Osteoblast (primary cell): ENCODE data around the gene EPB41L3. TPM values are rescaled to one million over a fixed set of nuclear protein-coding genes. Genes with fewer than 3 reads are reported as not detected.

Source experiments
- DNase-seq: peaks from one replicate; pipeline ENCODE4 v3.0.0; 2011; ENCODE audit warnings: low spot score, mixed read lengths; ENCODE audit not compliant: insufficient read length; ENCODE audit errors: missing footprints
- H2AFZ ChIP-seq: 2 replicates; pipeline ENCODE4 v1.6.0; 2011; ENCODE audit warnings: mild to moderate bottlenecking, low read length
- H3K27ac ChIP-seq: 2 replicates; pipeline ENCODE4 v1.5.1; 2011; ENCODE audit warnings: mild to moderate bottlenecking, low read depth, low read length, moderate library complexity
- H3K27me3 ChIP-seq: 2 replicates; pipeline ENCODE4 v1.6.0; 2012; ENCODE audit warnings: mild to moderate bottlenecking, control low read depth, inconsistent platforms, low read length, moderate library complexity; ENCODE audit not compliant: insufficient read depth
- H3K36me3 ChIP-seq: 2 replicates; pipeline ENCODE4 v1.5.1; 2011; ENCODE audit warnings: mild to moderate bottlenecking, low read length, control low read depth, moderate library complexity; ENCODE audit not compliant: insufficient read depth
- H3K4me1 ChIP-seq: 2 replicates; pipeline ENCODE4 v1.5.1; 2011; ENCODE audit warnings: mild to moderate bottlenecking, low read length, control low read depth, moderate library complexity; ENCODE audit not compliant: insufficient read depth
- H3K4me2 ChIP-seq: 2 replicates; pipeline ENCODE4 v1.6.0; 2011; ENCODE audit warnings: mild to moderate bottlenecking, low read length; ENCODE audit not compliant: insufficient read depth
- H3K4me3 ChIP-seq: fragments of 200-600 bp; sonication (generic); 3 replicates; pipeline ENCODE4 v1.5.1; 2012; ENCODE audit warnings: mild to moderate bottlenecking, low read length, inconsistent platforms; ENCODE audit not compliant: insufficient read depth
- H3K79me2 ChIP-seq: 2 replicates; pipeline ENCODE4 v1.6.0; 2012; ENCODE audit warnings: mild to moderate bottlenecking, low read length, control low read depth, inconsistent platforms; ENCODE audit not compliant: insufficient read depth
- H3K9me3 ChIP-seq: 2 replicates; pipeline ENCODE4 v1.5.1; 2011; ENCODE audit warnings: low read depth, low read length, control low read depth
- H4K20me1 ChIP-seq: 2 replicates; pipeline ENCODE4 v1.6.0; 2012; ENCODE audit warnings: mild to moderate bottlenecking, low read length, control low read depth; ENCODE audit not compliant: insufficient read depth
- total RNA-seq: library from RNA; depleted of rRNA; stranded (reverse); fragments of >200 nt; gene quantifications from 2 replicates; pipeline ENCODE4 v1.2.3, GENCODE V29; 2012
- TF ChIP-seq, protein P1 (sequence below): IDR thresholded peaks from 2 replicates; pipeline ENCODE4 v1.5.1; 2011; ENCODE audit warnings: mild to moderate bottlenecking, low read depth, low read length, moderate library complexity; ENCODE audit errors: extremely low read depth

Gene EPB41L3
- total RNA-seq, 1 donor, result 0.72 TPM

DNA sequence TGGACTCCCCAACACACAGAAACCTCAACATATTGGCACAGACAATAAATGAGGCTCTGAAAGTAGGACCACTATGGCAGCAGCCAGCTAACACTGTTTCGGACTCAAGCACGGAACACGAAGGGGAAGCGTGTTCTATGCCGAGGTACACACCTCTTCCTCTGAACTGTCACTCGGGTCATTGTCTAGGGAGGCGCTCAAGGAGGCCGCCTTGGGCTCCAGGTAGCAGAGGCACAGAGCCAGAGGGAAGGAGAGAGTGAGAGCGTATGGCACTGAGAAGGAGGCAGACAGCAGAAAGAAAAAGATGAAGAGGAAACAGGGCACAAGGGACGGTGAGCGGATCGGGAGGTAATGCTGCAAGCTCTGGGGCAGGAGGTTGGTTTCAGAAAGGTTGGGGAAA, 128.1 kb downstream of the EPB41L3 start:
- TF ChIP-seq, protein P1, sequence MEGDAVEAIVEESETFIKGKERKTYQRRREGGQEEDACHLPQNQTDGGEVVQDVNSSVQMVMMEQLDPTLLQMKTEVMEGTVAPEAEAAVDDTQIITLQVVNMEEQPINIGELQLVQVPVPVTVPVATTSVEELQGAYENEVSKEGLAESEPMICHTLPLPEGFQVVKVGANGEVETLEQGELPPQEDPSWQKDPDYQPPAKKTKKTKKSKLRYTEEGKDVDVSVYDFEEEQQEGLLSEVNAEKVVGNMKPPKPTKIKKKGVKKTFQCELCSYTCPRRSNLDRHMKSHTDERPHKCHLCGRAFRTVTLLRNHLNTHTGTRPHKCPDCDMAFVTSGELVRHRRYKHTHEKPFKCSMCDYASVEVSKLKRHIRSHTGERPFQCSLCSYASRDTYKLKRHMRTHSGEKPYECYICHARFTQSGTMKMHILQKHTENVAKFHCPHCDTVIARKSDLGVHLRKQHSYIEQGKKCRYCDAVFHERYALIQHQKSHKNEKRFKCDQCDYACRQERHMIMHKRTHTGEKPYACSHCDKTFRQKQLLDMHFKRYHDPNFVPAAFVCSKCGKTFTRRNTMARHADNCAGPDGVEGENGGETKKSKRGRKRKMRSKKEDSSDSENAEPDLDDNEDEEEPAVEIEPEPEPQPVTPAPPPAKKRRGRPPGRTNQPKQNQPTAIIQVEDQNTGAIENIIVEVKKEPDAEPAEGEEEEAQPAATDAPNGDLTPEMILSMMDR, result no peak
- DNase-seq, result no peak
- no peaks in the 10 kb centered on the region for H4K20me1 ChIP-seq

DNA sequence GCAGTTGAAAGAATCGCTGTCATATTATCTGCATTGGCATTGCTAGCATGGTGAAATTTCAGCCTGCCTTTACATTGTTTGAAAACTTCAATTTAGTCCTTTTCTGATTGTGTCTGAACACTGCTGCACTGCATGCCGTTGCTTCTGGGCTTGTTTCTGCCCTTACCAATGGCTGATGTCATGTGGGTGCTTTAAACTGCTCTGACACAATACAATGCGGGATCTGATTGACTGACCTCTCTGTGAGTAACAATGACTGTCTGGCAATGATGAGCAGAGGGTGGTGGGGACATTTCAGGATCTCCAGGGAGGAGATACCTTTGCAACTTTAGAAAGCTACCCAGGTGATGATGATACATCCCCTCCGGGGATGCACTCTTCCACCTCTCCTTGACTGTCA, 128.8 kb downstream of the EPB41L3 start:
- H3K4me1 ChIP-seq, result no peaks in the 10 kb centered on the region
- no peaks in the 10 kb centered on the region for H3K27me3 ChIP-seq
- TF ChIP-seq, protein P1, result no peak
- H2AFZ ChIP-seq, result no peak overlapping the region
- no peaks in the 10 kb centered on the region for H3K9me3 ChIP-seq
- H4K20me1 ChIP-seq, result no peaks in the 10 kb centered on the region
- H3K4me2 ChIP-seq, result no peak overlapping the region
- H3K36me3 ChIP-seq, result no peaks in the 10 kb centered on the region
- H3K4me3 ChIP-seq, result no peak overlapping the region
- H3K27ac ChIP-seq, result no peak overlapping the region
- no peak for DNase-seq
- no peaks in the 10 kb centered on the region for H3K79me2 ChIP-seq

More for the DNA sequence above, 128.1 kb downstream of the EPB41L3 start:
- Histone ChIP-seq H3K36me3 (no peaks in the 10 kb centered on the region), H3K4me1 (no peaks in the 10 kb centered on the region), H3K27me3 (no peaks in the 10 kb centered on the region), H3K4me3 (no peak overlapping the region), H3K4me2 (no peak overlapping the region), H3K27ac (no peak overlapping the region), H2AFZ (no peak overlapping the region), H3K9me3 (no peaks in the 10 kb centered on the region), H3K79me2 (no peaks in the 10 kb centered on the region)

DNA sequence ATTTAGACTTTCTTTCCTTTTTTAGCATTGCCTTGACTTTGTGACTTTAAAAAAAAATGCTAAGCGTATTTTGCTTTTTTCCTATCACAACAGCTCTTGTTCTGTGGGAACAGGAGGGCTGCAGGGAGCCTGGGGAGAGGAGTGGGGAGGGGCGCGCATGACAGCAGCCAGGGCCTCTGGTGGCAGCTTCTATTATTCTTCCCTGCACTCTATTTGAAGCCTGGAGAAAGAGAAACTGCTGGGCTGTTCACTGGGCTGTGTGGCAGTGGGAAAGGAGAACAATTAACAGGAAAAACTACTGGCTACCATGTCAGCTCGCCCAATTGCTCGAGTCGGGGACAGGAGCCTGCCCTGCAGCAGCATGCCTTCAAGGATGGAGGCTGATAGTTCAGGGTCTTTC, 129.3 kb downstream of the EPB41L3 start:
- no peak overlapping the region for H2AFZ ChIP-seq
- no peaks in the 10 kb centered on the region for H3K79me2 ChIP-seq
- H3K27me3 ChIP-seq, result no peaks in the 10 kb centered on the region
- H3K4me1 ChIP-seq, result no peaks in the 10 kb centered on the region
- H4K20me1 ChIP-seq, result no peaks in the 10 kb centered on the region
- no peaks in the 10 kb centered on the region for H3K36me3 ChIP-seq
- H3K27ac ChIP-seq, result no peak overlapping the region
- DNase-seq, result no peak
- no peak overlapping the region for H3K4me2 ChIP-seq
- H3K9me3 ChIP-seq, result no peaks in the 10 kb centered on the region
- TF ChIP-seq, protein P1, result no peak
- H3K4me3 ChIP-seq, result no peak overlapping the region

DNA sequence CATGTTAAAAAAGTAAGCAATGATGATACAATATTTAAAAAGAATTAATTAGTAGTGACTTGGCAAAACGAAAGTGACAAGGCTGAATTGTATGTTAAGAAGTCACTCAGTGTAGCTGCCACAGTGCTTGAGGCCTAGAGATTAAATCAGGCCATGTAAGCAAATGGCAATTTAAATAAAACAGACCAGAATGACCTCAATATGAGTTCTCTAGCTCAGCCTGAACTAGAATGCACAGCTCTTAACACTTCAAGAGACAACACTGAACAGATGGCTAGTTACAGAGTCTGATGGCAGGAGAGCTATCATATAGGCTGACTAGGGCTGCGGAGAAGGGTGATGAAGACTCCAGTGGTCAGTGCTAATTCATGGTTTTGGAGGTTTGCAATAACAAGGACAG, 130.3 kb downstream of the EPB41L3 start:
- Histone ChIP-seq H3K4me2 (no peak overlapping the region), H3K27ac (no peak overlapping the region), H3K27me3 (no peaks in the 10 kb centered on the region), H4K20me1 (no peaks in the 10 kb centered on the region), H2AFZ (no peak overlapping the region), H3K36me3 (no peaks in the 10 kb centered on the region), H3K4me1 (no peaks in the 10 kb centered on the region), H3K9me3 (no peaks in the 10 kb centered on the region), H3K4me3 (no peak overlapping the region), H3K79me2 (no peaks in the 10 kb centered on the region)
- TF ChIP-seq, protein P1, result no peak
- DNase-seq, result no peak
